ENCODE measurements around the gene TMX4.
"Not testable (repeated sequence)": the region's sequence is repeated elsewhere in the genome, so short reads cannot be mapped to it uniquely, and the experiment has no call there.

Gene TMX4

GRCh38 chr20:7966176-7966575 is 53.4 kb downstream of the TMX4 start:
- no peak for DNase-seq (ENCODE audit: low read depth)
- no peak for TF ChIP-seq CTCF (conservative IDR thresholded peaks at IDR 0.05; ENCODE audit: control insufficient read depth, insufficient read depth, low read depth, low read length)
- no peak overlapping the region for H3K4me3 ChIP-seq (ENCODE audit: control insufficient read depth, low read depth, low read length)

- no peak for DNase-seq (ENCODE audit: low read depth)
- TF ChIP-seq CTCF (conservative IDR thresholded peaks at IDR 0.05; ENCODE audit: control insufficient read depth, insufficient read depth, low read depth, low read length), result no peak
- H3K4me3 ChIP-seq (ENCODE audit: control insufficient read depth, low read depth, low read length), result no peak overlapping the region
Measured at GRCh38 chr20:7959484-7959883, 60.1 kb downstream of the TMX4 start.

GRCh38 chr20:7956561-7956960 is 63.0 kb downstream of the TMX4 start:
- H3K4me3 ChIP-seq (ENCODE audit: control insufficient read depth, low read depth, low read length); DNase-seq (ENCODE audit: low read depth): not testable (repeated sequence)

GRCh38 chr20:7950387-7950786 is 69.2 kb downstream of the TMX4 start:
- no peak for TF ChIP-seq CTCF (conservative IDR thresholded peaks at IDR 0.05; ENCODE audit: control insufficient read depth, insufficient read depth, low read depth, low read length)
- H3K4me3 ChIP-seq (ENCODE audit: control insufficient read depth, low read depth, low read length), result no peak overlapping the region
- no peak for DNase-seq (ENCODE audit: low read depth)

GRCh38 chr20:7943891-7944290 is 75.7 kb downstream of the TMX4 start:
- DNase-seq (ENCODE audit: low read depth), result no peak
- no peak overlapping the region for H3K4me3 ChIP-seq (ENCODE audit: control insufficient read depth, low read depth, low read length)
- TF ChIP-seq CTCF (conservative IDR thresholded peaks at IDR 0.05; ENCODE audit: control insufficient read depth, insufficient read depth, low read depth, low read length), result no peak

- no peak within 1 kb of the TSS for H3K4me3 ChIP-seq (ENCODE audit: control insufficient read depth, low read depth, low read length)
- TF ChIP-seq CTCF (conservative IDR thresholded peaks at IDR 0.05; ENCODE audit: control insufficient read depth, insufficient read depth, low read depth, low read length), result no peak
- DNase-seq (ENCODE audit: low read depth), result no peak
Measured at GRCh38 chr20:7940341-7940740, 79.2 kb downstream of the TMX4 start, which contains the start of gene HAO1. TSS of gene HAO1 (minus strand) at chr20:7940458. CDS start at chr20:7940422, 36 bp downstream.

GRCh38 chr20:7939663-7940062 is 79.9 kb downstream of the TMX4 start:
- no peak overlapping the region for H3K4me3 ChIP-seq (ENCODE audit: control insufficient read depth, low read depth, low read length)
- no peak for DNase-seq (ENCODE audit: low read depth)
- no peak for TF ChIP-seq CTCF (conservative IDR thresholded peaks at IDR 0.05; ENCODE audit: control insufficient read depth, insufficient read depth, low read depth, low read length)
